Adipocyte (in vitro differentiated cells): ENCODE data around the gene FAM83E.
"Not testable (repeated sequence)": the region's sequence is repeated elsewhere in the genome, so short reads cannot be mapped to it uniquely, and the experiment has no call there.

ENCODE experiments used
- DNase-seq: peaks from one replicate; pipeline ENCODE4 v3.0.0-alpha.2; 2015; ENCODE audit warnings: low read depth
- H3K27me3 ChIP-seq: replicated peaks from 2 replicates; pipeline ENCODE4 v1.7.0; 2013; ENCODE audit warnings: mild to moderate bottlenecking, low read length, moderate library complexity; ENCODE audit not compliant: control insufficient read depth, insufficient read depth
- H3K36me3 ChIP-seq: 2 replicates; pipeline ENCODE4 v1.7.0; 2013; ENCODE audit warnings: low read length, mild to moderate bottlenecking, moderate library complexity; ENCODE audit not compliant: control insufficient read depth, insufficient read depth, severe bottlenecking
- H3K4me1 ChIP-seq: 2 replicates; pipeline ENCODE4 v1.7.0; 2013; ENCODE audit warnings: mild to moderate bottlenecking, low read length, moderate library complexity; ENCODE audit not compliant: control insufficient read depth, insufficient read depth
- H3K4me3 ChIP-seq: 2 replicates; pipeline ENCODE4 v1.7.0; 2013; ENCODE audit warnings: mild to moderate bottlenecking, low read length, moderate library complexity
- H3K9ac ChIP-seq: 2 replicates; pipeline ENCODE4 v1.7.0; 2013; ENCODE audit warnings: mild to moderate bottlenecking, low read length, moderate library complexity
- H3K9me3 ChIP-seq: 2 replicates; pipeline ENCODE4 v1.7.0; 2013; ENCODE audit warnings: mild to moderate bottlenecking, low read length, moderate library complexity; ENCODE audit not compliant: control insufficient read depth

FAM83E gene

GRCh38 chr19:48582168-48582567 lies 32.7 kb downstream of the FAM83E start:
- no peak for DNase-seq

GRCh38 chr19:48578891-48579290 lies 36.0 kb downstream of the FAM83E start:
- no peak overlapping the region for H3K9ac ChIP-seq
- H3K27me3 ChIP-seq, result no peaks in the 10 kb centered on the region
- H3K36me3 ChIP-seq, result no peaks in the 10 kb centered on the region
- no peak overlapping the region for H3K4me3 ChIP-seq
- no peak for DNase-seq
- no peaks in the 10 kb centered on the region for H3K9me3 ChIP-seq
- peaks cover 1% of the 10 kb centered on the region for H3K4me1 ChIP-seq

More at GRCh38 chr19:48582168-48582567, 32.7 kb downstream of the FAM83E start:
- Histone ChIP-seq H3K9ac (no peak overlapping the region), H3K36me3 (no peaks in the 10 kb centered on the region), H3K9me3 (no peaks in the 10 kb centered on the region), H3K4me3 (no peak overlapping the region), H3K27me3 (no peaks in the 10 kb centered on the region), H3K4me1 (peaks cover 19% of the 10 kb centered on the region)

GRCh38 chr19:48577908-48578307 lies 37.0 kb downstream of the FAM83E start:
- not testable (repeated sequence) for H3K9me3 ChIP-seq

GRCh38 chr19:48575931-48576622 lies 38.8 kb downstream of the FAM83E start:
- no peak for DNase-seq
- no peaks in the 10 kb centered on the region for H3K4me1 ChIP-seq
- H3K27me3 ChIP-seq, result no peaks in the 10 kb centered on the region
- no peaks in the 10 kb centered on the region for H3K9me3 ChIP-seq
- no peak overlapping the region for H3K9ac ChIP-seq
- no peak overlapping the region for H3K4me3 ChIP-seq
- H3K36me3 ChIP-seq, result no peaks in the 10 kb centered on the region

More at GRCh38 chr19:48577908-48578307, 37.0 kb downstream of the FAM83E start:
- H3K4me1 ChIP-seq, H3K36me3 ChIP-seq, H3K9ac ChIP-seq, H3K4me3 ChIP-seq, H3K27me3 ChIP-seq, DNase-seq: not testable (repeated sequence)

GRCh38 chr19:48573163-48573505 lies 41.7 kb downstream of the FAM83E start:
- DNase-seq, result no peak
- no peak overlapping the region for H3K9ac ChIP-seq
- H3K9me3 ChIP-seq, result no peaks in the 10 kb centered on the region
- no peaks in the 10 kb centered on the region for H3K36me3 ChIP-seq
- H3K4me1 ChIP-seq, result peaks cover 6% of the 10 kb centered on the region
- no peak overlapping the region for H3K4me3 ChIP-seq
- no peaks in the 10 kb centered on the region for H3K27me3 ChIP-seq

GRCh38 chr19:48571378-48572162 lies 43.3 kb downstream of the FAM83E start:
- Histone ChIP-seq H3K9ac (no peak overlapping the region), H3K27me3 (no peaks in the 10 kb centered on the region), H3K9me3 (no peaks in the 10 kb centered on the region), H3K36me3 (no peaks in the 10 kb centered on the region), H3K4me3 (no peak overlapping the region), H3K4me1 (peaks cover 14% of the 10 kb centered on the region)
- DNase-seq, result no peak

GRCh38 chr19:48569814-48570213 lies 45.1 kb downstream of the FAM83E start:
- H3K4me3 ChIP-seq, result no peak overlapping the region
- peaks cover 14% of the 10 kb centered on the region for H3K4me1 ChIP-seq
- H3K36me3 ChIP-seq, result no peaks in the 10 kb centered on the region
- DNase-seq, result peak; percentile 20
- no peaks in the 10 kb centered on the region for H3K27me3 ChIP-seq
- H3K9me3 ChIP-seq, result no peaks in the 10 kb centered on the region
- no peak overlapping the region for H3K9ac ChIP-seq

- no peaks in the 10 kb centered on the region for H3K36me3 ChIP-seq
- peaks cover 14% of the 10 kb centered on the region for H3K4me1 ChIP-seq
- no peaks in the 10 kb centered on the region for H3K27me3 ChIP-seq
- peak; percentile 96 for DNase-seq
- peak overlapping the region; percentile 71 for H3K9ac ChIP-seq
- peak overlapping the region; percentile 56 for H3K4me3 ChIP-seq
- no peaks in the 10 kb centered on the region for H3K9me3 ChIP-seq
Measured at GRCh38 chr19:48568345-48568886, 46.5 kb downstream of the FAM83E start.

GRCh38 chr19:48565090-48565489 lies 49.8 kb downstream of the FAM83E start:
- H3K4me1 ChIP-seq, result peaks cover 21% of the 10 kb centered on the region
- H3K9me3 ChIP-seq, result no peaks in the 10 kb centered on the region
- H3K4me3 ChIP-seq, result no peak overlapping the region
- no peaks in the 10 kb centered on the region for H3K36me3 ChIP-seq
- H3K9ac ChIP-seq, result no peak overlapping the region
- H3K27me3 ChIP-seq, result no peaks in the 10 kb centered on the region
- DNase-seq, result peak; percentile 72
